HG03521 (cell line): ENCODE measurements around the gene UCKL1.
A peak's percentile ranks its signal among the peaks of the same experiment; 100 is the strongest.
"Not testable (repeated sequence)": the region's sequence is repeated elsewhere in the genome, so short reads cannot be mapped to it uniquely, and the experiment has no call there.

ENCODE experiments used
- ATAC-seq: cut with Tn5 transposase; IDR thresholded peaks from one replicate; pipeline ENCODE4 v1.9.1; 2021; ENCODE audit warnings: mild to moderate bottlenecking, moderate library complexity; ENCODE audit not compliant: unreplicated experiment

The UCKL1 gene

DNA sequence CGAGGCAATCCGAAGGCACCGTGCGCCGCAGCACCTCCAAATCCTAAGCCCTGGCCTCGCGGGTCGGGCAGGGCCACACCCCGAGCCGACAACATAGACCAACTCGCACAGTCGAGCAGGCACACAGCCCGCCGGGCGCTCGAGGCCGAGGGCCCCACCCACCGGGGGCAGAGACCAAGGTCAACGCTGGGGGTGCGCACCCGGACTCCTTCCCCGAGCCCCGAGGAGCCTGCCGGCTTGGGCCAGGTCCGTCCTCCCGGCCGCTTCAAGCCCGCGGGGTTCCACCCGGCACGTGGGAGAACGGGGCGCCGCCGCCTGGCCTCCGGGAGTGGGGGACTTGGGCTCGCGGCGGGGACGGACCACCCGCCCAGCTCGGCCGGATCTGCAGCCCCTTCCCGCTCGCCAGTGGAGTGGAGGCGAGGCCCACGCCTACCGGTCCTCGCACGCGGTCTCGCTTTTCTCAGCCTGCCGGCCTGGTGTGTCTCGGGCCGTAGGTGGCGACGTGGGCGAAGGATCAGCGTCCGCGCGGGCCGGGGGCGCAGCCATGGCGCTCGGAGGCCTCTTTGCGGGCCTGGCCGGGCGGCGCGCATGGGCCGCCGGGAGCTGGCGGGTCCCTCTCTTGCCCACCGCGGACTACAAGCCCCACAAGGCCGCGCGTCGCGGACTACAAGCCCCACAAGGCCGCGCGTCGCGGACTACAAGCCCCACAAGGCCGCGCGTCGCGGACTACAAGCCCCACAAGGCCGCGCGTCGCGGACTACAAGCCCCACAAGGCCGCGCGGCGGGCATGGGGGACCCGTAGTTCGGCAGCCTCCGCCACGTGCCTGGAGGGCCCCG is at the start of gene UCKL1:
Gene UCKL1, minus strand, starts transcription at position 590 of the 837 bp plus-strand sequence. Its CDS starts 44 bp downstream, at position 546.
- ATAC-seq = peak; percentile 74

DNA sequence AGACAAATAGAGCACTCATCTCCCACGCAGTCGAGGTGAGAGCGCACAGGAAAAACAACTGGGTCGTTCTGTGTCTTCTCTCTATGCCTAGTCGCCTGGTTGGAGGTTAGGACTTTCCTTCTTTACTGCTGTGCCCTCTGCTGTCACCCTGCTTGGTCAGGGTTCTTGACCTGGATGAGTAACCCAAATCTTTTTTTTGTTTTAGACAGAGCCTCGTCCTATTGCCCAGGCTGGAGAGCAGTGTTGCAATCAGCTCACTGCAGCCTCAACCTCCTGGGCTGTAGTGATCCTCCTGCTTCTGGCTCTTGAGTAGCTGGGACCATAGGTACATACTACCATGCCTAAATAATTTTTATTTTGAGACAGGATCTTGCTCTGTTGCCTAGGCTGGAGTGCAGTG is 49.2 kb upstream of the UCKL1 start:
- no peak for ATAC-seq

DNA sequence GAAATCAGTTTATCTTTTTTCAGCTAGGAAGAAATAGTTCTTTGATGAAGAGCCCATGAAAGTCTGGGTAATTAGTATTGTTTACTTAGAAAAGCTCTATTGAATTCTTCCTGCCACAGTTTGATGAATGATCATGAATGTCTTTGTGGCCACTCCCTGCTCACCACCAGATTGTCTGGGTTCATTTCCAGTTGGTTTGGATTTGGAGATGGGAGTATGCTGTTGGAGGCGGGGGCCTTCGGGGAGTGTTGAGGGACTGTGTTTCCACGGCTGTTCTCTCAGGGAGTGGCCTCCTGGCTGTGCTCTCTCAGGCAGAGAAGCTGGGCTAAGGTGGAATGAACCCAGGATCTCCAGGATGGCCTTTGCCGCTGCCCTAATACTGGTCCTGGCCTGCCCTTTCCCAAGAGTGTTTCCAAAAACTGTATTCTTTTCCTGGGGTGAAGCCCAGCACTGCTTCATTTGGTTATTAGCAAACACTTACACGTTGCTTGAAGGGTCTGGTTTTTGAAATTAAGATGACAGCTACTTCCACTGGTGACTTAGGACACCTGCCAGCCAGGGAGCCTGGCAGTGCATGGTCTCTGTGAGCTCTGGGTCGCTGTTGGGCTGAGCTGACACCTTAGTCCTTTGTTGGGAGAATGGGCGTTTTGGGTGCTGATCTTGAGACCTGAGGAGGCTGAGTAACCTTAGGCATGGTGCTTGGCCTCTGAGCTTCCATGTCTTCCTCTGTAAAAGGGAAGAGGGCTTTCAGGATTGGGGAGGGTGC is 47.9 kb upstream of the UCKL1 start:
- no peak for ATAC-seq

DNA sequence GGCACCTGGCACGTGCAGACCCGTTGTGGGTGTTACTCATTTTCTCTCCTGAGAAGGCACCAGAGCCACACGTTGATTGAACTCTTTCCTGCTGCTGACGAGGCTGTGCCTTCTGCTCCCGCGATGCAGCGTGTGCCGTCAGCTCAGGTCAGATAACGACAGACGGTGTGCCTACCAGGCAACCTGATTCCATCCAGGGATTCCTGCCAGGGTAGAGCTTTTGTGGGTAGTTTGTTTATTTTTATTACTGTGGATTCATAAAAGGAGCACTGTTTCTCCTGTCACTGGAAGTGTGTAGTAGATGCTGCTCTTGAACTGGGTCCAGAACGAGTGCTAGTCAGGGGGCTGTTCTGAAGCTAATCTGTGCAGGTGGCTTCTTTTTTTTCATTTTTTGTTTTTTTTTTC is 45.4 kb upstream of the UCKL1 start:
- no peak for ATAC-seq

GRCh38 chr20:64000906-64001305 is 44.7 kb upstream of the UCKL1 start:
- ATAC-seq = no peak

- ATAC-seq = no peak
These were observed 26.7 kb upstream of the UCKL1 start for GRCh38 chr20:63982937-63983336.

DNA sequence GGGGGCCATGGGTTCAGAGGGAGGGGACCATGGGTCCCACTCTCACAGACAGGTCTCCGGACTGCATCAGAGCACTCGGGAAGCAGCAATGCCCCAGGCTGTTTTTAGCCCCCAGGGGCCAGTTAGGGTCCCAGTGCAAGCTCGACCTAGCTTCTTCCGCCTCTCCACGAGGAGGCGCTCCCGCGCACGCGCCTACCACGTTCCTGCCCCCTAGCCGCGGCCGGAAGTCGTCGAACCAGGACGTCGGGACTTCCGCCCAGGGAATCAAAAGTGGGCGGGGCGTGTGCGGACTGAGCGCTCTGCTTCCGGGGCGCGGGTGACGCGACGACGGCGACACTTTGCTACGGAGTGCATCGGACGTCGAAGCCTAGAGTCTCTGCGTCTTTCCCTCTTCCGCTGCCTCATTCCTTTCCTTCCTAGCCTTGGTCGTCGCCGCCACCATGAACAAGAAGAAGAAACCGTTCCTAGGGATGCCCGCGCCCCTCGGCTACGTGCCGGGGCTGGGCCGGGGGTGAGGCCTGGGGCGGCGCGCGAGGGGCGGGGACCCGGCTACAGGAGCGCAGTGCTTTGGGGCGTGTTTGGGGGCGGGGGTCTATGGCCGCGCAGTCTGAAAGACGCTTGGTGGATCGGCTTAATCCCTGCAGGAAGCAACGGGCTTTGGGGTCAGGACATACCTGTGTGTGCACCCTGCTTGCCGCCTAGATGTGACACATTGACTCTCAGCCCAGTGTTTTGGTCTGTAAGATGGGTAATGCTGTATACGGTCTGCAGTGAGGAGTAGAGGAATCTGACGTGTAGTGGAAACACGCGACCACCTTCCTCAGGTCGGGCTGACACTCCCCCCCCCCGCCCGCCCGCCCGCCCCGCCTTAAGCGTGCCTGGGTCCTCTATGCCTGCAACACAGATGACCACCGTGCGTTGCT is 24.9 kb upstream of the UCKL1 start, which contains the start of gene PRPF6:
Gene PRPF6, plus strand, starts transcription at position 327 of the 923 bp plus-strand sequence. Its CDS starts 114 bp downstream, at position 441.
- ATAC-seq = peak; percentile 53

DNA sequence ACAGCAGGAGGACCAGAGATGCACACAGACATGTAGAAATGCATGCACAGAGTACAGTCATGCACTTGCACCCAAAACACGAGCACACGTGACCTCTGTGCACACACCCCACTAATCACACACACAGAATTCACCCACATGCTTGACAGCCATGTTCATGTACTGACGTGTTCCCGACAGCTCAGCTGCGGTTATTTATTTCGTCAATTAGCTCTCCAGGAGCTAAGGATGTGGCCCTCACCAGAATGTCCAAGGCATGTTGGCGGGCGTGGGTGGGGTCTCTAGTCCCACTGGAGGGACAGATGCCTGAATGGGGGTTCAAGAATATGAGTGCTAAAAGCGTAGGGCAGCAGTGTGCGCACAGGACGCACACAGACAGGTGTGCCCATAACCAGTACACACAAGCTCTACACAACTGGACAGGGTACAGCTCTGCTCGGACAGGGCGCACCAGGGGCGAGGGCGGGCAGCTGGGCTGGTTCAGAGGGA is 24.1 kb upstream of the UCKL1 start:
- ATAC-seq = peak; percentile 7

- no peak for ATAC-seq
These were observed 23.5 kb upstream of the UCKL1 start, which contains the start of gene SAMD10 for GRCh38 chr20:63979557-63980316. TSS of gene SAMD10 (minus strand) at chr20:63979642. CDS start at chr20:63979467, 175 bp downstream.

GRCh38 chr20:63979229-63979556 is 23.0 kb upstream of the UCKL1 start:
- ATAC-seq = no peak

GRCh38 chr20:63978319-63979228 is 22.4 kb upstream of the UCKL1 start:
- peak; percentile 27 for ATAC-seq

GRCh38 chr20:63977739-63978276 is 21.6 kb upstream of the UCKL1 start:
- ATAC-seq = no peak

DNA sequence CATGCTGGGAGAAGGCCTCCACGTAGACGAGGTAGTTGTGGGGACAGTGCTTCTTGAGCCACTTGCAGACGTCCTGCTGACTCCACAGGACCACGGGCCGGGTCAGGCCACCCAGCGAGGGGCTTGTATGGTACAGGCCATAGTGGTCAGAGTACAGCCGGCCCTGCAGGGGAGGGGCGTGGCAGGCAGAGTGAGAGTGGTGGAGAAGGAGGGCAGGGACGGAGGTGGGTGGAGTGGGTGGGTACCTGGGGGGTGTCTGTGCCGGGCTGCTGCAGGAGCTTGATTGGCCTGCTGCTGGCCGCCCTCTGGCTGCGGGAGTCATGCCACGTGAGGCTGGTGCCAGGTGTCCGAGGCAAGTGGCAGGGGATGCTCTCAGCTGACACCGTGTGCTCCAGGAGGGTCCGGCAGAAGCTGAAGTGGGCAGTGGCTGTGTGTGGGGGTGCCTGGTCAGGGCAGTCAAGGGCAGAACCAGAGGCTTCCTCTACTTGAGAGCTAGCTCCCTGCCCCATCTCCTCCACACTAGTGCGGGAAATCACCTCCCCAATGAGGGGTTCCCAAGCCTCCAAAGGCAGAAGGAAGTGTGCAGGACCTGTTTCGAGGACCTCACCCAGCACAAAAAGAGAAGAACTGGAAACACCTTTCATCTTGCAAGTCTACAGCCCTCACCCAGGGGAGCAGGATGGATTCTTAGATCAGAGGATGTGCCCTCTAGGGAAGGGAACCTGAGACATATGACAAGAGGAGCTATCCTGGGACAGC is 20.9 kb upstream of the UCKL1 start:
- no peak for ATAC-seq

DNA sequence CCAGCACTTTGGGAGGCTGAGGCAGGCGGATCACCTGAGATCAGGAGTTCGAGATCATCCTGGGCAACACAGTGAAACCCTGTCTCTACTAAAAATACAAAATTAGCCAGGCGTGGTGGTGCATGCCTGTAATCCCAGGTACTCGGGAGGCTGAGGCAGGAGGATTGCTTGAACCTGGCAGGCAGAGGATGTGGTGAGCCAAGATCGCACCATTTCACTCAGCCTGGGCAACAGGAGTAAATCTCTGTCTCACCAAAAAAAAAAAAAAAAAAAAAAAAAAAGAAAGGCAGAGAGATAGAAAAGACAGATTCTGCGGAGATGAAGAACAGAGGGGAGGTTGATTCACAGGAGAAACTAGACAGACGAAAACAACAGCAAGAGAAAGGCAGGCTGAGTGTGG is 20.3 kb upstream of the UCKL1 start:
- not testable (repeated sequence) for ATAC-seq

DNA sequence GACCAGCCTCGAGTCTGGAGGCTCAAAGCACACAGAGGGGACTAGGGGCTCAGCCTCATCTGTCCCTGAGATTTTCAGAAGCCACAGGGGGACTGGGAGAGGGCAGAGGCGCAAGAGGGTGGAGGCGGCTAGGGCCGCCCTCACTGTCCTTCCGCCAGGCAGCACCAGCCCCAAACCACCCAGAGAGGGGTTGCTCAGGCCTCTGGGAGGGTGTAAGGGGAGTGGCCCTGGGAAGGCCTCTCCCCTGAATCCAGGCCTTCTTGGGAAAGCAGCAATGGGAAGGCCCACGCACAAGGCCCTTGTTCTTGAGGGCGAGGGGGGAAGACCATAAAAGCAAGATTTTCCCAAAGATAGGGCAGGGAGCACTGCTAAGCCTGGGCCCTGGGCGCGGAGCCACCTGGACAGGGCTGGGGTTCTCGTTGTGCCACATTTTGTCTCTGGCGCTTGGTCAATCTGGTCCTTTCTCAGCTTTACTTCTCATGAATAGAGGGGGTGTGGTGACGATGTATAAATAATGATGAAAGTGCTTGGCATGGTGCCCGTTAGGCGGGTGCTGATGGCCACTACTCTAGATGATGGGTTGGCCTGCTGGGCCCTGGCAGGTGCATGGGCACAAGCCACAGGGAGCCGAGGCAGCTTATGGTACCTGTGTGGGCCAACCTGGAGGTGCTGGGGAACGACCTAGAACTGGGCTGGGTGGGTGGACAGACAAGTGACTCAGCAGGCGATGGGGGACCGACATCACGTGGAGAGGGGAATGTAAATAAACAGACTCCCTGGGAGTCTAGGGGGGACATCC is 18.4 kb upstream of the UCKL1 start:
- ATAC-seq = no peak

GRCh38 chr20:63973636-63974401 is 17.6 kb upstream of the UCKL1 start:
- peak; percentile 35 for ATAC-seq

DNA sequence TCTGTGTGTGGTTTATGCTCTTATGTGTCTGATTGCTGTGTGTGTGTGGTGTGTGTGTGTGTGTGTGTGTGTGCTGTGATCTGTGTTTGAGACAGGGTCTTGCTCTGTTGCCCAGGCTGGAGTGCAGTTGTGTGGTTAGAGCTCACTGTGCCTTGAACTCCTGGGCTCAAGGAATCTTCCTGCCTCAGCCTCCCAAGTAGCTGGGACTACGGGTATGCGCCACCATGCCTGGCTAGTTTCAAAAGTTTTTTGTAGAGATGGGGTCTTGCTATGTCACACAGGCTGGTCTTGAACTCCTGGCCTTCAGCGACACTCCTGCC is 16.9 kb upstream of the UCKL1 start:
- no peak for ATAC-seq
